Stimulated activated CD4-positive, alpha-beta T cell treated with anti-CD3 and anti-CD28 coated beads, TNF-alpha, amount 100 ng/mL, for 48 hours (primary cell): ENCODE measurements around the gene GPSM1.
"Not testable (repeated sequence)": the region's sequence is repeated elsewhere in the genome, so short reads cannot be mapped to it uniquely, and the experiment has no call there.

Source experiments
- DNase-seq, 3 donors: peaks; one replicate each; pipeline ENCODE4 v3.0.0-alpha.2; 2020; ENCODE audit warnings: low read depth in 3 of 3

The GPSM1 gene

GRCh38 chr9:136317695-136318094, 9.6 kb upstream of the GPSM1 start:
- no peak for DNase-seq

GRCh38 chr9:136318111-136318775, 9.1 kb upstream of the GPSM1 start:
- no peak for DNase-seq

- no peak for DNase-seq
Measured at GRCh38 chr9:136318776-136319241, 8.5 kb upstream of the GPSM1 start.

GRCh38 chr9:136319244-136319643, 8.1 kb upstream of the GPSM1 start:
- not testable (repeated sequence) for DNase-seq

GRCh38 chr9:136319955-136320354, 7.4 kb upstream of the GPSM1 start:
- DNase-seq: not testable (repeated sequence)

- not testable (repeated sequence) for DNase-seq
Measured at GRCh38 chr9:136320972-136321371, 6.4 kb upstream of the GPSM1 start.

- DNase-seq: no peak
Measured at GRCh38 chr9:136321561-136321960, 5.8 kb upstream of the GPSM1 start.

- no peak for DNase-seq
Measured at GRCh38 chr9:136322756-136323330, 4.5 kb upstream of the GPSM1 start.

GRCh38 chr9:136323371-136323789, 4.0 kb upstream of the GPSM1 start:
- DNase-seq: no peak

- DNase-seq: no peak
Measured at GRCh38 chr9:136324501-136325300, 2.6 kb upstream of the GPSM1 start.

GRCh38 chr9:136325358-136325757, 2.0 kb upstream of the GPSM1 start:
- DNase-seq: no peak

GRCh38 chr9:136326061-136326760, 1.1 kb upstream of the GPSM1 start:
- no peak for DNase-seq

GRCh38 chr9:136326761-136327303, 507 bp upstream of the GPSM1 start:
- no peak for DNase-seq

GRCh38 chr9:136328011-136328621, 777 bp downstream of the GPSM1 start:
- DNase-seq: no peak

- DNase-seq: no peak
Measured at GRCh38 chr9:136328622-136329041, 1.3 kb downstream of the GPSM1 start.

- DNase-seq: no peak
Measured at GRCh38 chr9:136329211-136329627, 1.9 kb downstream of the GPSM1 start.

- DNase-seq: no peak
Measured at GRCh38 chr9:136329636-136330405, 2.5 kb downstream of the GPSM1 start.

GRCh38 chr9:136330406-136330990, 3.2 kb downstream of the GPSM1 start:
- no peak for DNase-seq

- no peak for DNase-seq
Measured at GRCh38 chr9:136331030-136331429, 3.7 kb downstream of the GPSM1 start.
